SU-DHL-6 (cell line): ENCODE results near the gene TTI1.

Experiments used
- H2AFZ ChIP-seq: fragments of 200-600 bp; sonication (generic); 2 replicates; pipeline ENCODE4 v1.6.1; 2014; ENCODE audit warnings: low read depth, mild to moderate bottlenecking, moderate library complexity, mixed read lengths, antibody characterized with exemption, low read length; ENCODE audit not compliant: severe bottlenecking
- H3F3A ChIP-seq: fragments of 200-600 bp; shearing (Covaris generic); 2 replicates; pipeline ENCODE4 v1.6.0; 2016; ENCODE audit warnings: antibody characterized with exemption, mild to moderate bottlenecking; ENCODE audit not compliant: insufficient read depth
- H3K27ac ChIP-seq: fragments of 200-600 bp; sonication (generic); 2 replicates; pipeline ENCODE4 v1.5.1; 2016; ENCODE audit warnings: low read depth, mild to moderate bottlenecking, low read length, moderate library complexity, mixed read lengths
- H3K27me3 ChIP-seq: fragments of 200-600 bp; sonication (generic), shearing (Covaris generic); 2 replicates; pipeline ENCODE4 v1.6.0; 2014; ENCODE audit warnings: mild to moderate bottlenecking, low read length
- H3K36me3 ChIP-seq: fragments of 200-600 bp; sonication (generic); 2 replicates; pipeline ENCODE4 v1.6.1; 2014; ENCODE audit warnings: mild to moderate bottlenecking, low read length, mixed read lengths
- H3K4me2 ChIP-seq: fragments of 300-600, 200-600 bp; shearing (Covaris generic), sonication (generic); 2 replicates; pipeline ENCODE4 v1.6.0; 2014; ENCODE audit warnings: low read length, low read depth, mild to moderate bottlenecking; ENCODE audit not compliant: poor library complexity, severe bottlenecking
- H3K4me3 ChIP-seq: fragments of 200-600 bp; sonication (generic); 2 replicates; pipeline ENCODE4 v1.5.1; 2014; ENCODE audit warnings: antibody characterized with exemption, low read length, mild to moderate bottlenecking, mixed read lengths; ENCODE audit not compliant: insufficient read depth, poor library complexity, severe bottlenecking
- H3K79me2 ChIP-seq: fragments of 200-600 bp; sonication (generic); 2 replicates; pipeline ENCODE4 v1.6.1; 2014; ENCODE audit warnings: mild to moderate bottlenecking, low read length, moderate library complexity; ENCODE audit not compliant: insufficient read depth
- H3K9ac ChIP-seq: fragments of 200-600 bp; sonication (generic); 2 replicates; pipeline ENCODE4 v1.7.0; 2014; ENCODE audit warnings: mild to moderate bottlenecking, low read length
- H3K9me2 ChIP-seq: fragments of 200-600 bp; sonication (generic); replicated peaks from 2 replicates; pipeline ENCODE4 v1.6.1; 2014; ENCODE audit warnings: low read length; ENCODE audit not compliant: insufficient read depth
- H3K9me3 ChIP-seq: fragments of 200-600 bp; sonication (generic); 2 replicates; pipeline ENCODE4 v1.6.1; 2014; ENCODE audit warnings: low read length, mixed read lengths; ENCODE audit not compliant: insufficient read depth
- H4K20me1 ChIP-seq: fragments of 200-600 bp; sonication (generic); 2 replicates; pipeline ENCODE4 v1.6.1; 2014; ENCODE audit warnings: low read depth, mild to moderate bottlenecking, antibody characterized with exemption, low read length, moderate library complexity, mixed read lengths
- EZH2phosphoT487 ChIP-seq: fragments of 200-600 bp; sonication (generic), shearing (Covaris generic); conservative IDR thresholded peaks from 2 replicates; pipeline ENCODE4 v1.6.1; 2018; ENCODE audit warnings: mild to moderate bottlenecking, antibody characterized with exemption, low read length, moderate library complexity, mixed read lengths
- TF ChIP-seq, protein P1 (sequence below): fragments of 200-600 bp; sonication (generic); IDR thresholded peaks from one replicate; pipeline ENCODE4 v1.5.1; 2017; ENCODE audit warnings: antibody characterized with exemption, mild to moderate bottlenecking, low read length, moderate library complexity; ENCODE audit not compliant: insufficient read depth, poor library complexity, severe bottlenecking

Gene TTI1

DNA sequence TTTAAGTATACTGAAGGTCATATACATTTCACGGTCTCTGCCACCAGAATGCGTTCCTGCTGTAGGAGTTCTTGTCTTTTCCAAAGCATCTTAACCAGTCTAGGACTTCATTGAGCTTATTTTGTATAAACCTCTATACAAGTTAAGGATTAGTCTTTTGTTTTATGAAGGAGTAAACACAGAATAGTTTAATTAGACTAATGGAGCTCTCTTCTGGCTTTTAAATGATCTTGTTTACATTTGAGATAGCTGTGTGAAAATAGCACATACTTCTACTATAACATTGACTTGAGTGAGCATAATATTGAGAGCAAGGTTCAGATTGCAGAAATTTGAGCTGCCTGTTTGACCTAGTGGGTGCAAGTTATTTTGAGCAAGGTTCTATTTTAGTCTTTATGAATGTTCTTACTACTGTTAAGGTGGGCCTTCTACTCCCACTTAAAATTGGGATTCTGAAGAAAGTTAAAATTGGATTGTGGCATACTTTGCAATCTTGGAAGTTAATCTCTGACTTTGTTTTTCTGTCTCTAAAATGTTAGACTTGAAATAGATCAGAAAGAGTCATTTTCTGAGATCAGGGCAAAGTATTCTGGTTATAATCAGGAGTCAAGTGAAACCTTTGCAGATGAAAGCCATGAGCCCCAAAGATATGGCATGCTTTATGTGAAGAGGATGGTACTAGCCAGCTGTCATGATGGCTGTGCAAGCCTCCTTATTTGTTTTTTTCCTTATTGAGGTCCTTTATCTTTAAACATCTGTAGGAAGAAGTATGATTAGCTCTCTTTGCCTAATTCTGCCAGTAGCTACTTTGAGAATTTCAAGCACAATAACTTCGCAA lies 42.1 kb upstream of the TTI1 start:
- Histone ChIP-seq H3K9me2 (no peaks in the 10 kb centered on the region), H3K27ac (no peak overlapping the region), H3K36me3 (peaks cover 27% of the 10 kb centered on the region), H2AFZ (no peak overlapping the region), H3K79me2 (peaks cover 19% of the 10 kb centered on the region; the same call in 1 of the 2 replicates), H4K20me1 (no peaks in the 10 kb centered on the region; the same call in 1 of the 2 replicates), H3K9me3 (no peaks in the 10 kb centered on the region), H3F3A (no peaks in the 10 kb centered on the region), H3K27me3 (no peaks in the 10 kb centered on the region), H3K4me2 (no peak overlapping the region), H3K9ac (no peak overlapping the region), H3K4me3 (no peak overlapping the region)
- TF ChIP-seq, protein P1, sequence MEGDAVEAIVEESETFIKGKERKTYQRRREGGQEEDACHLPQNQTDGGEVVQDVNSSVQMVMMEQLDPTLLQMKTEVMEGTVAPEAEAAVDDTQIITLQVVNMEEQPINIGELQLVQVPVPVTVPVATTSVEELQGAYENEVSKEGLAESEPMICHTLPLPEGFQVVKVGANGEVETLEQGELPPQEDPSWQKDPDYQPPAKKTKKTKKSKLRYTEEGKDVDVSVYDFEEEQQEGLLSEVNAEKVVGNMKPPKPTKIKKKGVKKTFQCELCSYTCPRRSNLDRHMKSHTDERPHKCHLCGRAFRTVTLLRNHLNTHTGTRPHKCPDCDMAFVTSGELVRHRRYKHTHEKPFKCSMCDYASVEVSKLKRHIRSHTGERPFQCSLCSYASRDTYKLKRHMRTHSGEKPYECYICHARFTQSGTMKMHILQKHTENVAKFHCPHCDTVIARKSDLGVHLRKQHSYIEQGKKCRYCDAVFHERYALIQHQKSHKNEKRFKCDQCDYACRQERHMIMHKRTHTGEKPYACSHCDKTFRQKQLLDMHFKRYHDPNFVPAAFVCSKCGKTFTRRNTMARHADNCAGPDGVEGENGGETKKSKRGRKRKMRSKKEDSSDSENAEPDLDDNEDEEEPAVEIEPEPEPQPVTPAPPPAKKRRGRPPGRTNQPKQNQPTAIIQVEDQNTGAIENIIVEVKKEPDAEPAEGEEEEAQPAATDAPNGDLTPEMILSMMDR = no peak
- no peak for TF ChIP-seq EZH2phosphoT487

- Histone ChIP-seq H3K27me3 (no peaks in the 10 kb centered on the region), H3K27ac (no peak overlapping the region), H3K36me3 (peaks cover 17% of the 10 kb centered on the region), H3K79me2 (0 out of 2 replicates have a peak, but pooled peaks cover 7% of the 10 kb centered on the region), H3K4me2 (no peak overlapping the region), H3F3A (no peaks in the 10 kb centered on the region), H2AFZ (no peak overlapping the region), H3K4me3 (no peak overlapping the region), H3K9ac (no peak overlapping the region), H3K9me3 (no peaks in the 10 kb centered on the region), H3K9me2 (no peaks in the 10 kb centered on the region), H4K20me1 (no peaks in the 10 kb centered on the region)
- no peak for TF ChIP-seq EZH2phosphoT487
- TF ChIP-seq, protein P1 = peak; percentile 75
Measured at GRCh38 chr20:38073307-38074071, 40.2 kb upstream of the TTI1 start.

DNA sequence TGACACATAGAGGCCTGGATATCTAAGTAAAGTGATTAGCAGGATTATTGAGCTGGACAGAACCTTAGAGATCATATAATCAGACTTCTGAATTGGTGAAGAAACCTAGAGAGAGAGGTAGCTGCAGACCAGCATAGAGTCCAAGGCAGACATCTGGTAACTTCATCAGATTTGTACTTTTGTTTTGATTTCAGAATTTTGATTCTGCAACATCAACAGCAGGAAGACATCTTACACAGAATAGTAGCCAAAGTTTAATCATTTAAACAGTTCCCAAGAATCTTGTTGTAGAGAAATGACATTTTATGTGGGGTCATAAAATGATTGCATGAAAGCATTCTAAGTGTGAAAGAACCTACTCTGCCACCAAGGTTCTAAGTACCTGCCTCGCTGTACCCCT lies 39.6 kb upstream of the TTI1 start:
- Histone ChIP-seq H3K4me2 (no peak overlapping the region), H3K27ac (no peak overlapping the region), H2AFZ (no peak overlapping the region), H4K20me1 (no peaks in the 10 kb centered on the region), H3K9ac (no peak overlapping the region), H3K27me3 (no peaks in the 10 kb centered on the region), H3K4me3 (no peak overlapping the region), H3K9me2 (no peaks in the 10 kb centered on the region), H3K9me3 (no peaks in the 10 kb centered on the region), H3K79me2 (0 out of 2 replicates have a peak, but pooled peaks cover 7% of the 10 kb centered on the region), H3F3A (no peaks in the 10 kb centered on the region), H3K36me3 (peaks cover 19% of the 10 kb centered on the region)
- no peak for TF ChIP-seq EZH2phosphoT487
- TF ChIP-seq, protein P1 = no peak
